HG03457 (cell line): Measurements from ENCODE around the gene KCNC3.

ENCODE experiments used
- ATAC-seq: cut with Tn5 transposase; IDR thresholded peaks from one replicate; pipeline ENCODE4 v1.9.1; 2021; ENCODE audit warnings: moderate number of reproducible peaks; ENCODE audit not compliant: unreplicated experiment

Gene KCNC3

DNA sequence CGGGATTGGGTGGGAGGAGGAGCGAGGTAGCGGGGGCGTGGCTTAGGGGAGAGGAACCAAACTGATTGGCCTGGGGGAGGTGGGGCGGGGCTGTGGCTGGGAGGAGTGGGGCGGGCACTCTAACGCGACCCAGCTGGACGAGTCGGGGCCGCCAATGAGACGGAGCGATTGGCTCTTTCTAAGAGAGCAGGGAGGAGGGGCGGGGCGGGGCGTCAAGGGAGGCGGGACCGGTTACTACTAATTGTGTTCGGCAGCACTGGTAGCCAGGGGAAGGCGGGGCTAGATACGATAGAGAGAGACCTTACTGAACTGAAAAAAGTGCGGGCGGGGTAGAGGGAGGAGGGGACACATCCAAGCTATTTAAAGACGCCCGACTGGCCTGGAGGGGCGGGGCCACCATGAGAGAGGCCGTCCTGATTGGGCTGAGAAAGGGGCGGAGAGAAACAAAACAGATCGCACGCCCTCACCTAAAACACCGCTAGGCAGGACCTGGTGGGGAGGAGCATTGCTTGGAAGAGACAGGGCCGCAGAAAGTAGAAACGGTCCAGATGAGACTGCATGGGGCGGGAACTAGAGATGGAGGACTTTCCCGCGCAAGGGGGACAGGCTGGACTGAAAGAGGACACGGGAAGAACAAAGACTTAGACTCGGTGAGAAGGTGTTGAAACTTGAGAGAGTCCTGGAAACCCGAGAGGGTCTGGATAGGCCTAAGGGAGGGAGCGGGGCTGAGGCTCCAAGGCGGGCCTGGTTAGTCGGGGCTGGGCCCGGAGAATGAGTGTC, at the start of gene KCNC3:
TSS of gene KCNC3 (minus strand) at position 232 of the 780 bp plus-strand sequence. CDS start 295 bp downstream, outside the sequence.
- no peak for ATAC-seq

DNA sequence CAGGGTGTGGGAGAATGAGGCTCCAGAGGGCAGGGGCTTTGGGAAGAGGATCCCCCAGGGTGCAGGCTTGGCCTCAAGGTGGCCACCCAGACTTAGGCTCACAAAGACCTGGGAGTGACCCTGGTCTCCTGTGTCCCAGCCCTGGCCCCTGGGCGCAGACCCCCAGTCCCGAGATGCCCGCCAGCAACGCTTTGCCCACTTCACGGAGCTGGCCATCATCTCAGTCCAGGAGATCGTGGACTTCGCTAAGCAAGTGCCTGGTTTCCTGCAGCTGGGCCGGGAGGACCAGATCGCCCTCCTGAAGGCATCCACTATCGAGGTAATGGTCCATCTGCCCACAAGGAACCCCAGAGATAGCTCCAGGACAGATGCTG, 49.7 kb upstream of the KCNC3 start:
- ATAC-seq = no peak

DNA sequence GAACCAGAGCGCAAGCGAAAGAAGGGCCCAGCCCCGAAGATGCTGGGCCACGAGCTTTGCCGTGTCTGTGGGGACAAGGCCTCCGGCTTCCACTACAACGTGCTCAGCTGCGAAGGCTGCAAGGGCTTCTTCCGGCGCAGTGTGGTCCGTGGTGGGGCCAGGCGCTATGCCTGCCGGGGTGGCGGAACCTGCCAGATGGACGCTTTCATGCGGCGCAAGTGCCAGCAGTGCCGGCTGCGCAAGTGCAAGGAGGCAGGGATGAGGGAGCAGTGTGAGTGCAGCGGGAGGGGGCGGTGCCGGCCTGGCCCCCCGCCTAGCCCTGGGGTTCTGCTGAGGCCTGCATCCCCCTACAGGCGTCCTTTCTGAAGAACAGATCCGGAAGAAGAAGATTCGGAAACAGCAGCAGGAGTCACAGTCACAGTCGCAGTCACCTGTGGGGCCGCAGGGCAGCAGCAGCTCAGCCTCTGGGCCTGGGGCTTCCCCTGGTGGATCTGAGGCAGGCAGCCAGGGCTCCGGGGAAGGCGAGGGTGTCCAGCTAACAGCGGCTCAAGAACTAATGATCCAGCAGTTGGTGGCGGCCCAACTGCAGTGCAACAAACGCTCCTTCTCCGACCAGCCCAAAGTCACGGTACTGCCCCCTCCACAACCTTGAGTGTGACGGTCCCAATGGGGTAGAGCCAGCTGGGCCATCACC, 49.1 kb upstream of the KCNC3 start:
- ATAC-seq = no peak

DNA sequence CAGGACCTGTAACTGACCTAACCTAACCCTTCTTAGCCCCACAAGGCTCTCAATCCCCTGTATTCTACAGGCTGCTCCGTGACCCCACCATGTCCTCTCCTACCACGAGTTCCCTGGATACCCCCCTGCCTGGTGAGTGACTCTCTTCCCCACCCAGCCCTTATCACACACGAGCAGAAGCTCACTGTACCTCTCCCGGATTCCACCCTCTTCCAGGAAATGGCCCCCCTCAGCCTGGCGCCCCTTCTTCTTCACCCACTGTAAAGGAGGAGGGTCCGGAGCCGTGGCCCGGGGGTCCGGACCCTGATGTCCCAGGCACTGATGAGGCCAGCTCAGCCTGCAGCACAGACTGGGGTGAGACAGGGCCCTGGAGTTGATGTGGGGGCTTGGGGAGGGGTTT, 48.3 kb upstream of the KCNC3 start:
- no peak for ATAC-seq

DNA sequence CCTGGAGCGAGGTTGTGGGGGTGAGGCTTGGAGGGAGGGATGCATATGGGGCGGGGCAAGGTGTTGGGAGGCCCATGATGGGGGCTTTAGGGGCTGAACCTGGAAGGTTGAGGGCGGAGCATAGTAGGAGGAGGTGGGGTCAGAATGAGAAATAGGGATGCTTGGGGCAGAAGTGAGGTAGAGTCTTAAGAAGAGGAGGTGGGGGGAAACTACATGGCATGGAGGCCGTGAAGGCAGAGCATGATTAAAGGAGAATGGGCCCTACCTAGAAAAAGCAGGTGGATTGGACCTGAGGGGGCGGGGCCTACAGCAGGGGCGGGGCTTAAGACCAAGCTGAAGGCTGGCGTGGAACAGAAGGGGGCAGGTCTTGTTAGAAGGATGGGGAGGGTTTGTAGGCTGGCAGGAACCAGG, 47.9 kb upstream of the KCNC3 start:
- ATAC-seq = no peak

DNA sequence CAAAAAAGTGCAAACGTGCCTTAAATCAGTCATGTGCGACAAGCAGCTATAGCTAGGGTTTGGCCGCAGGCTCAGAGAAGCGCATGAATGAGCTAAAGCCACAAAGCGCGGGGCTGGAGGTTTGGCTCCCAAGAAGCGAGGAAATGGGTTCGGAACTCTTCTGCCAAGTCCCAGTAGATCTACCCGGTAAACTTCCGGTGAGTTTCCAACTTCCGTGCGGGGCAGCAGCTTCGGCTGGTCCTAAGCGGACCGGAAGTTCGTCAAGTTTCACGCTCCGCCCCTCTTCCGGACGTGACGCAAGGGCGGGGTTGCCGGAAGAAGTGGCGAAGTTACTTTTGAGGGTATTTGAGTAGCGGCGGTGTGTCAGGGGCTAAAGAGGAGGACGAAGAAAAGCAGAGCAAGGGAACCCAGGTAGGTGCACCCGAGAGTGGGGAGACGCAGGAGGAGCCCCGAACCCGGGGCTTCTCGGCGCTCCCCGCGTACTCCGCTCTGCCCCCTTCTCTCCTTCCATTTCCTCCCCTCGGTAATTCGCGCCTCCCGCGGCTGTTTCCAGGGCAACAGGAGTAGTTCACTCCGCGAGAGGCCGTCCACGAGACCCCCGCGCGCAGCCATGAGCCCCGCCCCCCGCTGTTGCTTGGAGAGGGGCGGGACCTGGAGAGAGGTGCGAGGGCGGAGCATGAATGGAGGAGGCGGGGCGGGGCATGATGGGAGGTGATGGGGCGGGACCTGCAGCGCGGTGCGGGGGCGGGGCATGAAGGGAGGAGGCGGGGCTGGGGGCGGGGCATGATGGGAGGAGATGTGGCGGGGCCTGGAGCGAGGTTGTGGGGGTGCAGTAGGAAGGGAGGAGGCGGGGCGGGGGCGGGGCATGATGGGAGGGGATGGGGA, 47.2 kb upstream of the KCNC3 start, which contains the start of gene NR1H2:
TSS of gene NR1H2 (plus strand) at position 292 of the 885 bp plus-strand sequence. CDS start 1,149 bp downstream, outside the sequence.
- ATAC-seq = peak; percentile 69

DNA sequence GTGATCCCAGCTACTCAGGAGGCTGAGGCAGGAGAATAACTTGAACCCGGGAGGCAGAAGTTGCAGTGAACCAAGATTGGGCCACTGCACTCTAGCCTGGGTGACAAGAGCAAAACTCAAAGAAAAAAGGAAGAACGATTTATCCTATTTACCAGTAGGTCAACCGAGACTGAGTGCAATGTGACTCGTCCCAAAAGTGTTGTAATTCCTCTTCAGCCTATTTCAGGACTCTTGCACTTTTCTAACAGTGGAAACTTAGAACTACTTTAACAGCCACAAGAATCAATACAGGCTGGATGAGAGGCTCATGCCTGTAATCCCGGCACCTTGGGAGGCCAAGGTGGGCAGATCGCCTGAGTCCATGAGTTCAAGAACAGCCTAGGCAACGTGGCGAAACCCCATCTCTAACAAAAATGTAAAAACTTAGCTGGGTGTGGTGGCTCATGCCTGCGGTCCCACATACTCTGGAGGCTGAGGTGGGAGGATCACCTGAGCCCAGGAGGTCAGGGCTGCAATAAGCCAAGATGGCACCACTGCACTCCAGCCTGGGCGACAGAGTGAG, 42.8 kb upstream of the KCNC3 start:
- no peak for ATAC-seq

DNA sequence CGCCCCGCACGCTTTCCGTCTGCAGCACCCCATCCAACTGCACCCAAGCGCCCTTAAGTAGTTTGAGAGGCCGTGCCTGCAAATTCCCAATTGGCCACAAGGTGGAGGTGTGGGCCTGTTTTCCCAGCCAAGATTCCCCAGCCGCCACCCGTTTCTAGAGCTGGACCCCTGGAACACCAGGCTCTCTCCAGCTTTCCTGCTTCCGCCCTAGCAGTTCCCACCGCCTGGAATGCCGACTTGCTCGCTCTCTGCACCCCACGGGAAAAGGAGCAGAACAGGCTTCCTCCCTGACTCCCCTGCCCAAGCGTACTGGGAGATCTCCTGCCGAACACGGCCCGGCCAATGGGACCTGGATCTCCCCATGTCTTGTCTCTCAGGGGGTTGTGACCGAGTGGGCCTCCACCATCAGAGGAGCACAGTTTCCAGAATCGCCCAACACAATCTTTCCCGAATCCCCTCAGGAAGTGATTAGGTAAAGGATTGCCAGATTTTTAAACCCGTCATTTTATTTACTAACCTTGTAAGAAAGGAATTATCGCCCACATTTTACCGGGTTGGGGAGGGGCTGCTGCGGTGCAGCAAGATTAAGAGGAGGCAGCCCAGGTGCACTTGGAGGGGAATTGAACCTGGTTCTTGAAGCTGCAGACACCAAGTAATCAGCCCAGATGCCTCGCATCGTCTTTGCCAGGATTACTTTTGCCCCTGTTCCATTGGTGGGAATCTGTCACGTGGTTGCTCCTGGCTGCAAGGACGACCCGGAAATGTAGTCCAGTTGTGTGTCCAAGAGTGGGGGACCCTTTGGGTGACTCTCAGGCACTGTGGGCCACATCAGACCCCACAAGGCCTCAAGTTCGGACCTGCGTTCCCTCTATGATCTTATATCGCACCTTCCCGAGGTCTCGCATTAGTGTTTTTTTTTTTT, 39.7 kb upstream of the KCNC3 start:
- ATAC-seq = peak; percentile 48

DNA sequence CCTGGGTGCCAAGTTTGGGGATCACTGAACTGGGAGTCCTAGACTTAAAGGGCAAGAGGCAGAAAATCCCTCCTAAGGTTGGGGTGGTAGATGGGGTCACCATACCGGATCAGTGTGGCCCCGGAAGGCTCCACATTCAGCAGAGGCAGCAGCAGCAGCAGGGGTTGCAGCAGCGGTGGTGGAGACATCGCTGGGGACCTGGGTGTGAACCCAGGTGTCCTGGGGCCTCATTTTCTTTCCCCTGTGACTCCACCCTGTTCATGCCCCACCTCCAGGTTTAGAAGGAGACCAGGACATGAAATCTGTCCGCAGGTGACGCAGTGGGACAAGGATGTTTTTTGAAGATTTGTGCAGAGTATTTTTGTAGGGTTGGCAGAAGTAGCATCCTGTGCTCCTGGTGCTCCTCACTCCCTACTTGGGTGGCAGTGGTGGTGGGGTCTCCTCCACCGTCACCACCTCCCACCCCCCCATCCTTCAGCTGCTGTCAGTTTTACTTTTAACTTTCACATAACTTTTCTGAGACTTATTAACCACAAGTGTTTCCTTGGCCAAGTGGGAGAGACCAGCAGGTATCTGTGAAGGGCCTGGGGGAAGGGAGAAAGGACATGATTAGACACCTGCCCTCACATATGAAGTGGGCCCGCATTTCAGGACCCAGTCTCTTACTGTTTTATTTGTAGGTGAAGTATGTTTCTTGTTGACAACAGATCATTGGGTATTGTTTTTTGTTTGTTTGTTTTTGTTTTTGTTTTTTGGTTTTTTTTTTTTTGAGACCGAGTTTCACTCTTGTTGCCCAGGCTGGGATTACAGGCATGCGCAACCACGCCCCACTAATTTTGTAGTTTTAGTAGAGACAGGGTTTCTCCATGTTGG, 36.5 kb upstream of the KCNC3 start, which contains the start of gene NAPSA:
TSS of gene NAPSA (minus strand) at position 206 of the 873 bp plus-strand sequence. CDS start at position 188, 18 bp downstream.
- ATAC-seq = no peak

DNA sequence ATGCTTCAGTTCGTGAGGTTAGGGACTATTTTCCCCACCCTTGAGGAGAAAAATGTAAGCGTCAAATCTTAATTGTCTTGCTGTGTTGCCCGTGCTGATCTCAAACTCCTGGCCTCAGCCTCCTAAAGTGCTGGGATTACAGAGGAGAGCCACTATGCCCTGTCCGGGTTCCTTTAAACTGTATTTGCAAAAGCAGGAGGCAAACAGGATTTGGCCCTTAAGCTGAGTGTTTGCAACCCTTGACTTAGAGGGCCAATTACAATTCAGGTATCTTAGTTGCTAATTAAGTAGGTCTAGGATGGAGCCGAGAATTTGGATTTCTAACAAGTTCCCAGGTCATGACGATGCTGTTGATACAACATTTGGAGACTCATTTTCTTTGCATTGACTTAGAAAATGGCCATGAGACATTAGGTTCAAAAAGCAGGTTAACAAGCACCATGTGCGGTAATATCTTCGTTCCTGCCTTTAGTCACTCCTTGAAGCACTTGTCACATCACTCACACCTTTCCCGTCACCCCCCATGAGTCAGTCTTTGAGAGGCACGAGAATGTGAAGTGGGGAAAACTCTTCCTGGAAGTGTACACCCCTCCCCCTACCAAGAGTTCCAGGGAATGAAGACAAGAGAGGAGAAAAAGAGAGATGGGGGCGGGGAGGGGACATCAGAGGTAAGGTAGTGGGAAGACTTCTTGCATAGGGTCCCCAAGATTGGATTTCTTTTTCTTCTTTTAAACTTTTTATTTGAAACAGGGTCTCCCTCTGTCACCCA, 33.7 kb upstream of the KCNC3 start:
- no peak for ATAC-seq

DNA sequence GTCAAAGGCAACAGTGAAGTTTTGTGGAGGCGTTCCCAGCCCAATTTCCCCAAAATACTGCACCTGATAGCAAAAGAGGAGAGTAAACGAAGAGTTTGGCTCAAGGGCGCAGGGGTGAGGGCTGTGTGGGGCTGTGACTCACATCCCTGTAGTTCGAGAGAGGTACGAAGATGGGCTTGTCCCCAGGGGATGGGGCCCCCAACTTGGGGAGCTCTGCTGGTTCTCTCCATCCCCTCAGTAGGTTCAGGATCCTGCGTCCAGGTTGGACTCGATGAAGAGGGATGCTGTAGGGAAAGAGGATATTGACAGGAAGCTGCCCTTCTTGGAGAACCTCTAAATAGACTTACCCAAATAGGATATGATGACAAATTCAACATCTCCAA, 32.8 kb upstream of the KCNC3 start:
- no peak for ATAC-seq

DNA sequence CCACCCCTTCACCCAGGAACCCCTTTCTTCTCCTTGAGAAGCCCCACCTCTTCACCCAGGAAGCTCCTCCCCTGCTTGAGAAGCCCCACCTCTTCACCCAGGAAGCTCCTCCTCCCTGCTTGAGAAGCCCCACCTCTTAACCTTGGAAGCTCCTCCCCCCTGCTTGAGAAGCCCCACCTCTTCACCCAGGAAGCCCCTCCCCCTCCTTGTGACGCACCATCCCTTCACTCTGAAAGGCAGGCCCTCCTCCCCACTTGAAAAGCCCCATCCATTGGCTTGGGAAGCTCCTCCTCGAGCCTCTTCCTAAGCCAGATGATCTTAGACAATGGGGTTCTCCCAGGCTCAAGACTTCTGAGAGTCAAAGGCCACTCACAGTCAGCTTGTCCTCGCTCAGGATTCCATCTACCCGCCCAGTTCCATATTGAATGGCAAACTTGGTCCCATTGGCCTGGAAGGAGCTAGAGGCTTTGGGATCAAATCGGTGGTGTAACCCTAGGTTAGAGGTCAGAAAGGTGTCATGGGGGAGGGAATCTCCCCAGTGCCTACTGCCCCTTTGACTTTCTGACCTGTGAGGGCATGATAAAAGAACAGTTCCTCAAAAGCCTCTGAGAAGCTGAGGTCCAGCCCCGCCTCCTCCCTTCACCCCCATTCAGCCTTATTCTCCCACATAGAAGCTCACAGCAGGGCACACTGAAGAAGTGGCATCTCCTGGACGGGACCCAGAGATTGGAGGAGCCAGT, 32.3 kb upstream of the KCNC3 start:
- ATAC-seq = no peak

DNA sequence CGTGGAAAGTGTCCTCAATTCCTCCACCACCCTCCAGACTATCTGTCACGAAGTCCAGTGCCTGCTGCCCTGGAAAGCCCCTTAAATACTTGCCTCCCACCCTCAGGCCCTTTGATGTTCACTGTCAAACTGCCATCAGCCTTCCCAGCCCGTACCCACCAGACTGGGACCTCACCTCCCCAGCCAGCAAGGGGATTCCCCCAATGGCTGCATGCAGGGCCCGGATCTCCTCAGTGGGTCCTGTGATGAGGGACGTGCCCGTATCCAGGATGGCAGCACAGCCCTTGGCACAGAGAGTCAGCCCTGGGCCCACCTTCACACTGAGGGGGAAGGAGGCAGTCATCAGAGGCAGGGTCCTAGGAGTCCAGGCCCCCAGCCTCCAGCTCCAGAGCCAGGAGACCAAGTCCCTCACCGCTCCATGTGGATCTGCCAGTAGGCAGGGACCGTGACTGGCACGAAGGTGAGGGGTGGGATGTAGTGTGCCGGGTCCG, 30.2 kb upstream of the KCNC3 start:
- no peak for ATAC-seq

DNA sequence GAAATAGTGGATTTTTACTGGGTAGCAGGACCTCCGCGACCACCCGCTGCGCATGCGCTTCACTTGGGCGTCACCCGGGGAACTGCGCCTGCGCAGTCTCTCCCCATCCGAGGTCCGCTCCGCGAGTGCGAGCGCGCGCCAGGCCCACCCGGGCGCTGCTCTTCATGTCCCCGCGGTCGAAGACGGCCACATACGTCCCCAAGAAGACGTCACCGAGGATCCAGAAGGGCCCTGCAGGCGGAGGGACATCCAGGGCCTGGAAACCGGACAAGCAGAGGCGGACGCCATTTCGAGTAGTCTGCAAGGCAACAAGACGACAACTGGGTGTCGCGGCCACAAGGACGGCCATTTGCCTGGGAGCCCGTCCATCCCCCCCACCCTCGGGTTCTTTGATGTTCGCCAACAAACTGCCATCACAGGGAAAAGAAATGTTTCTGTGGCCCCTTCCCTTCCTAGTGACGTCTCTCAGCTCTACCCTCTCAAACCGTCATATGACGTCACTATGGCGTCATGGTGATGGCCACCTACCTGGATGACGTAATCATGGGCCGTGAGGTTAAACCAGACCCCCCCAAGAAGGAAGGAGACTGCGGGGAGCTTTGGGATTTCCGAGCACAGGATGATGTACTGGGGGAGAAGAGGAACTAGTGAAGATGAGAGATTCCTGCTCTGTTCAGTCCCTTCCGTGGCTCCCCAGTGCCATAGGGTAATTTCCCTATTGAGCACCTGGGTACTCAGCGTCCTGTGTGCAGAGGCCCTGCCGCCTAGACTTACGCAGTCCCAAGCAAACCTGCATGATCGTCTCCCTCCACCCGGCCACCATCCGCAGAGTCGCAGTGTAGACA, 29.5 kb upstream of the KCNC3 start:
- ATAC-seq = no peak

DNA sequence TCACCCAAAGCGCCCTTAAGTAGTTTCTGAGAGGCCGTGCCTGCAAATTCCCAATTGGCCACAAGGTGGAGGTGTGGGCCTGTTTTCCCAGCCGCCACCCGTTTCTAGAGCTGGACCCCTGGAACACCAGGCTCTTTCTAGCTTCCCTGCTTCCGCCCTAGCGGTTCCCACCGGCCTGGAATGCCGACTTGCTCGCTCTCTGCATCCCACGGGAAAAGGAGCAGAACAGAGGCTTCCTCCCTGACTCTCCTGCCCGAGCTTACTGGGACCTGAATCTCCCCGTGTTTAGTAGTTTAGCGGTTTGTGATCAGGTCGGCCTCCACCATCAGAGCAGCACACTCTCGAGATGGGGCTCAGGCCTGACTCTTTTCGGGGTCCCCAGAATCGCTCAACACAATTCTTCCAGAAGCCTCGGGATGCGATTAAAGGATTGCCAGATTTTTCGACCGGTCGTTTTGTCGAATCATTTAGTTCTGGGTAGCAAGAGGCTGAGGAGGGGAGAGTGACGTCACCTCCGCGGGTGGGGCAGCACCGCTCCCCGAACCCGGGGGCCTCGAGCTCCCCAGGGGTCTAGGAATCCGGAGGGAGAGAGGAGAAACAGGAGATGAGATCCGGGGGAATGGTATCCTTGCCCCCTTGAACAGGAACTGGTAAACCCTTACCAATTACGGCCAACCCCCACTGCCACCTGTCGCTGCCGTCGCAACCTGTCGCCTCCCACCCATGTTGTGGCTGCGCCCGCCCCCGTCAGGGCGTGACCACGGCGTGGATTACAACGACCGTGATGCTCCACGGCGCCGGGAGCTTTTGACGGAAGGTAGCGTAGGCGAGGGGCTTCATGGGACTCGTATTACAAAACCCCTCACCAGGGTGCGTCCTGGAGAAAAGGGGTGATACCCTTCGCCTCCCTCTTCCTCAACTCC, 28.3 kb upstream of the KCNC3 start:
- no peak for ATAC-seq
